Adipocyte (in vitro differentiated cells): ENCODE results near the gene MPIG6B.

Experiments used
- DNase-seq: peaks from one replicate; pipeline ENCODE4 v3.0.0-alpha.2; 2015; ENCODE audit warnings: low read depth
- H3K27me3 ChIP-seq: replicated peaks from 2 replicates; pipeline ENCODE4 v1.7.0; 2013; ENCODE audit warnings: mild to moderate bottlenecking, low read length, moderate library complexity; ENCODE audit not compliant: control insufficient read depth, insufficient read depth
- H3K36me3 ChIP-seq: 2 replicates; pipeline ENCODE4 v1.7.0; 2013; ENCODE audit warnings: low read length, mild to moderate bottlenecking, moderate library complexity; ENCODE audit not compliant: control insufficient read depth, insufficient read depth, severe bottlenecking
- H3K4me1 ChIP-seq: 2 replicates; pipeline ENCODE4 v1.7.0; 2013; ENCODE audit warnings: mild to moderate bottlenecking, low read length, moderate library complexity; ENCODE audit not compliant: control insufficient read depth, insufficient read depth
- H3K4me3 ChIP-seq: 2 replicates; pipeline ENCODE4 v1.7.0; 2013; ENCODE audit warnings: mild to moderate bottlenecking, low read length, moderate library complexity
- H3K9ac ChIP-seq: 2 replicates; pipeline ENCODE4 v1.7.0; 2013; ENCODE audit warnings: mild to moderate bottlenecking, low read length, moderate library complexity
- H3K9me3 ChIP-seq: 2 replicates; pipeline ENCODE4 v1.7.0; 2013; ENCODE audit warnings: mild to moderate bottlenecking, low read length, moderate library complexity; ENCODE audit not compliant: control insufficient read depth

Gene MPIG6B

GRCh38 chr6:31689249-31690110 lies 33.7 kb upstream of the MPIG6B start:
- Histone ChIP-seq H3K9ac (no peak overlapping the region), H3K27me3 (no peaks in the 10 kb centered on the region), H3K36me3 (peaks cover 82% of the 10 kb centered on the region), H3K4me1 (no peaks in the 10 kb centered on the region), H3K9me3 (no peaks in the 10 kb centered on the region), H3K4me3 (no peak overlapping the region)
- no peak for DNase-seq

DNA sequence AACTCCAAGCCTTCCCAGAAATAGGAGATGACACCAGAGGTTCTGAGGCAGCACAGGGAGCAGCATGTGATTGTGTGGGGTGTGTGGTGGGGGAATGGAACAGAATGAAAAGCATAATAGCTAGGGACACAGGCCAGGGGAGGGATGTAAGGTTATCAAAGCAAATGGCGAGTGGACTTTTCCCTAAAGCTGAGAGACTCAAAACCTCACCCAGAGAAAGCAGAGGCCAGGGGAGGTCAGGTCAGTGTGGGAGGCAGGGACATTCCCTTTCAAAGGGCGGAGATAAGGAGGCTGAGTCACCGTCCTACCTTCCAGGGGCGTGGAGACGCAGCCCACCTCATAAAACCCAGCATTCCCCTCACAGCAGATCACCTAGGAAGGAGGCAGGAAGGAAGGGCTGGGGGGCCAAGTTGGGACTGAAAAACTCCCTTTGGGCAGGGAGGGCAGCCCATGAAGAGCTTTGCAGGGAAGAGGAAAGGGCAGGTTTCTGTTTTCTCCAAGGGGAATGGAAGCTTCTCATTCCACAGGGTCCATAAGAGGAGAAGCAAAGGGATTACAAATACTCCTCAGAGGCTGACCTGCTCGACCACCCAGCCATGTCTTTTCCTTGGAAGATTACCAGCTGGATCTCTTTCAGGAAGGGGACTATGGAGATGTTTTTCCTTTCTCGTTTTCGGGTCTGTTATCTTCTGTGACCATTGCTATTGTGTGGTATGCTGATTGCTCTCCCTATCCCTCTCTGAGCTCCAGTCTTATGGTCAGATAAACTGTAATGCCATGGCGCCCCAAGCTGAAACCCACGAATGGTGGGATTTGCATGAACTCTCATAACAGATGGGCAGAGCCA lies 32.7 kb upstream of the MPIG6B start:
- Histone ChIP-seq H3K4me1 (no peaks in the 10 kb centered on the region), H3K27me3 (no peaks in the 10 kb centered on the region), H3K9ac (no peak overlapping the region), H3K9me3 (no peaks in the 10 kb centered on the region), H3K4me3 (no peak overlapping the region), H3K36me3 (peaks cover 90% of the 10 kb centered on the region)
- no peak for DNase-seq

- no peak overlapping the region for H3K9ac ChIP-seq
- H3K27me3 ChIP-seq = no peaks in the 10 kb centered on the region
- H3K4me3 ChIP-seq = no peak overlapping the region
- H3K9me3 ChIP-seq = no peaks in the 10 kb centered on the region
- no peak for DNase-seq
- H3K36me3 ChIP-seq = peaks cover 86% of the 10 kb centered on the region
- no peaks in the 10 kb centered on the region for H3K4me1 ChIP-seq
Measured at GRCh38 chr6:31691078-31691463, 32.1 kb upstream of the MPIG6B start.

DNA sequence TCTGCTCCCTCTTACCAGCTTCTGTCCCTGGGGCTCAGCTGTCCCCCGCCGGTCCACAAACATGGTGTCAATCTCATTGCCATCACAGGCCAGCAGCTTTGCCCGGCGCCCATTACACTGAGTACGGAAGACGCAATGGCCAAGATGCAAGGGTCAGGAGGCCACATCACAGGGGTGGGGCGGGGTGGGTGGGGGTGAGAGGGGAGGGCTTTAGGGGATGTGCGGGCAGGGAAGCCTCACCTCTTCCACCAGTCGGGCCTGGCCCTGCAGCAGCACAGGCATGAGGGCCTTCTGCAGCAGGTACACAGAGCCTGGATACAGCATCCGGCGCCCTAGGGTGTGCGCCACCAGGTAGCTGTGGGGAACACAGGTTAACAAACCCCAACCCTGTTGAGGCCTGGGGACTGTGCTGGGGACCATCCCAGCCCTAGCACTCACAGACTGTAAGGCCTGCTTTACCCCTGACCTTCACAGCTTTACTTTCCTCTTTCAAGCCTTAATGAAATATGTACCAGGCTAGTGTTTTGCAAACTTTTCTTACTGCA lies 31.5 kb upstream of the MPIG6B start:
- Histone ChIP-seq H3K9ac (no peak overlapping the region), H3K9me3 (no peaks in the 10 kb centered on the region), H3K4me1 (no peaks in the 10 kb centered on the region), H3K4me3 (no peak overlapping the region), H3K36me3 (peaks cover 82% of the 10 kb centered on the region), H3K27me3 (no peaks in the 10 kb centered on the region)
- no peak for DNase-seq

DNA sequence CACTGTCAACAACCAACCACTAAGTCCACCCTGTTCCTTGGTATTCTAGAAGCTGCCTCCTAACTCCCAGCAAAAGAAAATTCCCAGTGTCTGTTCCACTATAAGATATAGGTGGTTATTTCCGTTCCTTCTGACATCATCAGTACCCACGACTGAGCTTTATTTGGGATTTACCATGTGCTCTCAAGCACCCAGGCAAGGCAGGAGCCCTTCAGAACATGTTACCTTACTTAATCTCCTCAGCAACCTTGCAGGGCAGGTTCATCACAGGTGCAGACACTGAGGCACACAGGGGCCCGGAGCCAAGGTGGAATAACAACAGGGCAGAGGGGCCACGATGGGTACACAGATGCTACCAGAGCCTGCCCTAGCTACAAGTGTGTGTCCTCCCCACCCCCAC lies 30.8 kb upstream of the MPIG6B start:
- Histone ChIP-seq H3K4me3 (no peak overlapping the region), H3K9me3 (no peaks in the 10 kb centered on the region), H3K36me3 (peaks cover 82% of the 10 kb centered on the region)

DNA sequence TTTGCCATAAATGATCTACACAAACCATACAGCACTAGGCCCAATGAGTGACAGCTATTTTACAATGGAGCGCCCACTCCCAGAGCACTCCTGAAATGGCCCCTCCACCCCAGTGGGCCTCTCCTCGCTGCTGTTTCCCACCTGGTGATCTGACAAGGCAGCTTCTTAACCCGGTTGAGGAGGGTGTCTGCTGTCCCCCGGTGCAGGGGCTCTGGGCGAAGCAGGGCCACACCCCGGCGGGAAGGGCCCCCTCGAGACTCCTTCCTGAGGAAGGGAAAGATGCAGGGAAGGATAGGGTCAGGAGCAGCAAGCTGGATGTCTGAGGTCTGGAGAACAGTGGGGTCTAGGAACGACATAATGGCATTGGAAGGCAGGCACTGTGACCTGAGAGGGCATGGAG lies 30.3 kb upstream of the MPIG6B start:
- no peak for DNase-seq
- no peaks in the 10 kb centered on the region for H3K9me3 ChIP-seq
- H3K9ac ChIP-seq = no peak overlapping the region
- H3K36me3 ChIP-seq = peaks cover 80% of the 10 kb centered on the region
- H3K4me3 ChIP-seq = no peak overlapping the region
- H3K4me1 ChIP-seq = no peaks in the 10 kb centered on the region
- no peaks in the 10 kb centered on the region for H3K27me3 ChIP-seq

More for the DNA sequence above, 30.8 kb upstream of the MPIG6B start:
- no peak overlapping the region for H3K9ac ChIP-seq
- DNase-seq = no peak
- no peaks in the 10 kb centered on the region for H3K27me3 ChIP-seq
- H3K4me1 ChIP-seq = no peaks in the 10 kb centered on the region

DNA sequence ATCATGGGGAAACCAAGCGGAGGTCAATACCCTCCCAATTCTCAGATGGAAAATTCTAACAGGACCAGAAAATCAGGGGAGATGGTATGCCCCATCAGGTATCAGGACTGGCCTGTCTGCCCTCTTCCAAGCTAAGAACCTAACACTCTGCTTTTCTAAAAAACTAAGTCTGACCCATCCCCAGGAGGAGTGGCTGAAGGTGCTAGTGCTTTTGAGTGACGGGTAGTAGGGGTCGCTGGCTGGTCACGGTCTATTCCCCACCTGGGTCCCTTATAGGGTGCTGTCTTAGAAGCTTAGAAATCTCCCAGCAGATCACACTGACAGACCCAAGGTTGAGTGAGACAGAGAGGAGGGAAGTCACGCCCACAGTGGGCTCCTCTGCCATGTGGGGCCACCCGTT lies 29.6 kb upstream of the MPIG6B start:
- H3K9me3 ChIP-seq = no peaks in the 10 kb centered on the region

GRCh38 chr6:31697555-31697954 lies 25.6 kb upstream of the MPIG6B start:
- DNase-seq = no peak
- no peak overlapping the region for H3K4me3 ChIP-seq
- H3K36me3 ChIP-seq = peaks cover 40% of the 10 kb centered on the region
- H3K9me3 ChIP-seq = no peaks in the 10 kb centered on the region
- H3K9ac ChIP-seq = no peak overlapping the region
- no peaks in the 10 kb centered on the region for H3K27me3 ChIP-seq
- peaks cover 13% of the 10 kb centered on the region for H3K4me1 ChIP-seq

More for the DNA sequence above, 29.6 kb upstream of the MPIG6B start:
- H3K4me3 ChIP-seq = no peak overlapping the region
- H3K27me3 ChIP-seq = no peaks in the 10 kb centered on the region
- DNase-seq = no peak
- H3K9ac ChIP-seq = no peak overlapping the region
- H3K4me1 ChIP-seq = no peaks in the 10 kb centered on the region
- peaks cover 76% of the 10 kb centered on the region for H3K36me3 ChIP-seq

DNA sequence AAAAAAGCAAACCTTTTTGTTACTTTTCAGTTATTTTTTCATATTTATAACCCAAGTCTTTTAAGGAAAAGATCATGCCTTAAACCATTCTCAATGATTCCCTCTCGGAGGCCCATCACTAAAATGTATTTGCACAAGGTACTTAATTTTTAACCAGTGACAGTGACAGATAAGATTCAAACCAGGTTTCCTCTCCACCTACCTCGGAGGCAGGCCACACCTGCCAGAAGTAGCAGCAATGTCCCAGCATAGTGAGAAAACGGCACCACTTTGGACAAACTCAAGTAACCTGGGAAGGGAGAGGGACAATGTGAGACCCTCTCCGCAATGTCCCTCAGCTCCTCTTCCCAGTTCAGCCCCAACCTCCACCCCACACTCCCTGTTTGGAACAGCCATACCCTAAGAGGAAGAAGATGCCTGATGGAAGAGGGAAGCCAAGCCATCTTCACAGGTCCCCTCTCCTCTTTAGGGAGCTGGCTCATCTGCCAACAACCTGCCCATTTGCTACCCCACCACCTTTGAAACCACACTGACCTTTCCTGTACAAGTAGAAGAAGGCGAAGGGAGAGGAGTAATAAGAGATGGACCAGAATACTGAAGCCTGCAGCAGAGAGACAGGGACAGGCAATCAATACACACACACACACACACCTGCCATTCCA lies 22.3 kb upstream of the MPIG6B start:
- Histone ChIP-seq H3K36me3 (peaks cover 15% of the 10 kb centered on the region), H3K9ac (peak overlapping the region; percentile 95), H3K4me3 (no peak overlapping the region), H3K9me3 (no peaks in the 10 kb centered on the region), H3K27me3 (no peaks in the 10 kb centered on the region), H3K4me1 (peaks cover 16% of the 10 kb centered on the region)
- DNase-seq = no peak

DNA sequence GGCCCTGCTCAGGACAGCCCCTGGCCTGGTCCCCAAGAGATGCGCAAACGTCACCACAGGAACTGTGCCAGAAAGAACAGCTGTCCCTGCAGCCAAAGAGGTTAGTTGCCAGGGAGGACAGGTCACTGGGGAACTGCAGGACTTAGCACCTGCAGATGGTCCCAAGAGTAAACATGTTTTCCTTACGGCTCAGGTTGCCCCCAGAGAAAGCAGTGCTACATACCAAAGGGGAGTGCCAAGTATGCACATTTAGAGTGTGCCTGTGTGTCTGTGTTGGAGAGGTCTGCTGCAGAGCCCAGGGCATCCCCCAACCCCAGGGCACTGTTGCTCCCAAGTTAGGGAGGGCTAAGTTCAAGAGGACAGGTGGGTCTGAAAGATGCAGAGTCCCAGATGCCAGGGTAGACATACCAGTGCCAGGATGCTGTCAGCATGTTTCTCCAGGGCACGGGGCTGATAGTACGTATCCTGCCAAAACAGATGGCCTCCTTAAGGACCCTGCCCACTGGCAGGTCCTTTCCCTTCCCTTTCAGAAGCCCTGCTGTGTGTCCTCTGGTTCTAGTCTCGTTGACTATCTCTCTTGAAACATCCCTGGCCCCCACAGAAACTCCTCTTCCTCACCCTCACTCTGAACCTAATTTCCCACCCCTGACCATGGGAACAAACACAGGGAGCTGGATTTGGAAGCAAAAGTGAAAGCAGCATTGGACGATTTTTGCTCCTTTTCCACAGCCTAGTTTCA lies 21.3 kb upstream of the MPIG6B start:
- Histone ChIP-seq H3K4me3 (peak overlapping the region; percentile 88), H3K4me1 (peaks cover 16% of the 10 kb centered on the region), H3K27me3 (no peaks in the 10 kb centered on the region), H3K9me3 (no peaks in the 10 kb centered on the region), H3K36me3 (peaks cover 11% of the 10 kb centered on the region), H3K9ac (peak overlapping the region; percentile 95)
- DNase-seq = peak; percentile 66
